SK-N-MC (cell line): ENCODE measurements around the gene LRCH1.

Source experiments
- DNase-seq: peaks from one replicate; pipeline ENCODE4 v3.0.0-alpha.2; 2011; ENCODE audit warnings: low read depth, low spot score
- H3K27ac ChIP-seq: fragments of 200-600 bp; sonication (generic); 2 replicates; pipeline ENCODE4 v1.5.1; 2016; ENCODE audit warnings: mixed run types
- H3K36me3 ChIP-seq: fragments of 200-600 bp; sonication (generic); 2 replicates; pipeline ENCODE4 v1.6.1; 2017; ENCODE audit warnings: antibody characterized with exemption, low read length, mixed read lengths; ENCODE audit not compliant: insufficient read depth
- H3K4me3 ChIP-seq: fragments of 200-600 bp; sonication (generic); 2 replicates; pipeline ENCODE4 v1.5.1; 2016
- H3K9ac ChIP-seq: fragments of 200-600 bp; sonication (generic); 2 replicates; pipeline ENCODE4 v1.8.0; 2017; ENCODE audit warnings: mixed run types, mixed read lengths; ENCODE audit not compliant: insufficient read length
- H3K9me3 ChIP-seq: fragments of 200-600 bp; sonication (generic); 2 replicates; pipeline ENCODE4 v1.6.1; 2017; ENCODE audit warnings: low read depth, mild to moderate bottlenecking, antibody characterized with exemption, low read length, moderate library complexity, mixed read lengths
- EZH2 ChIP-seq: fragments of 200-600 bp; sonication (generic); IDR thresholded peaks from one replicate; pipeline ENCODE4 v1.6.1; 2017; ENCODE audit warnings: antibody characterized with exemption
- FOXP2 ChIP-seq: optimal IDR thresholded peaks from 2 replicates; pipeline ENCODE3; 2011; ENCODE audit warnings: mild to moderate bottlenecking, moderate library complexity; ENCODE audit not compliant: insufficient read depth; ENCODE audit errors: extremely low read length, control extremely low read depth
- POLR2AphosphoS5 ChIP-seq: IDR thresholded peaks from 2 replicates; pipeline ENCODE4 v1.6.1; 2012; ENCODE audit warnings: mild to moderate bottlenecking, low read depth, low read length, borderline replicate concordance

Gene LRCH1

GRCh38 chr13:46543287-46543686 lies 9.7 kb upstream of the LRCH1 start:
- DNase-seq, result no peak
- Histone ChIP-seq H3K36me3 (no peaks in the 10 kb centered on the region), H3K9ac (no peak overlapping the region), H3K4me3 (no peak overlapping the region), H3K9me3 (no peaks in the 10 kb centered on the region), H3K27ac (no peak overlapping the region)
- TF ChIP-seq EZH2 (no peak), POLR2AphosphoS5 (no peak), FOXP2 (no peak)

GRCh38 chr13:46544208-46544607 lies 8.8 kb upstream of the LRCH1 start:
- no peaks in the 10 kb centered on the region for H3K36me3 ChIP-seq
- no peak for DNase-seq
- no peak overlapping the region for H3K9ac ChIP-seq
- H3K4me3 ChIP-seq, result no peak overlapping the region
- TF ChIP-seq EZH2 (no peak), FOXP2 (no peak), POLR2AphosphoS5 (no peak)
- H3K9me3 ChIP-seq, result no peaks in the 10 kb centered on the region
- no peak overlapping the region for H3K27ac ChIP-seq

GRCh38 chr13:46544811-46545210 lies 8.2 kb upstream of the LRCH1 start:
- H3K9ac ChIP-seq, result no peak overlapping the region
- no peak overlapping the region for H3K4me3 ChIP-seq
- no peak overlapping the region for H3K27ac ChIP-seq
- no peaks in the 10 kb centered on the region for H3K36me3 ChIP-seq
- DNase-seq, result no peak
- no peaks in the 10 kb centered on the region for H3K9me3 ChIP-seq
- TF ChIP-seq POLR2AphosphoS5, result no peak
- no peak for TF ChIP-seq EZH2
- TF ChIP-seq FOXP2, result no peak

- H3K27ac ChIP-seq, result no peak overlapping the region
- no peaks in the 10 kb centered on the region for H3K9me3 ChIP-seq
- no peak for DNase-seq
- H3K4me3 ChIP-seq, result no peak overlapping the region; the same call in 1 of the 2 replicates
- TF ChIP-seq FOXP2, result no peak
- TF ChIP-seq POLR2AphosphoS5, result no peak
- TF ChIP-seq EZH2, result no peak
- no peaks in the 10 kb centered on the region for H3K36me3 ChIP-seq
- no peak overlapping the region for H3K9ac ChIP-seq
Measured at GRCh38 chr13:46546084-46546768, 6.7 kb upstream of the LRCH1 start.

- DNase-seq, result no peak
- TF ChIP-seq FOXP2, result no peak
- no peak for TF ChIP-seq POLR2AphosphoS5
- TF ChIP-seq EZH2, result no peak
- Histone ChIP-seq H3K4me3 (no peak overlapping the region), H3K27ac (no peak overlapping the region), H3K9me3 (no peaks in the 10 kb centered on the region), H3K9ac (no peak overlapping the region), H3K36me3 (no peaks in the 10 kb centered on the region)
Measured at GRCh38 chr13:46550822-46551221, 2.1 kb upstream of the LRCH1 start.

- no peaks in the 10 kb centered on the region for H3K36me3 ChIP-seq
- peak overlapping the region; percentile 79 for H3K4me3 ChIP-seq
- H3K27ac ChIP-seq, result no peak overlapping the region
- no peak overlapping the region for H3K9ac ChIP-seq
- no peak for TF ChIP-seq FOXP2
- TF ChIP-seq EZH2, result no peak
- no peak for TF ChIP-seq POLR2AphosphoS5
- no peaks in the 10 kb centered on the region for H3K9me3 ChIP-seq
- DNase-seq, result no peak
Measured at GRCh38 chr13:46551410-46552302, 1.3 kb upstream of the LRCH1 start.

GRCh38 chr13:46552303-46552682 lies 677 bp upstream of the LRCH1 start:
- DNase-seq, result no peak
- Histone ChIP-seq H3K9me3 (no peaks in the 10 kb centered on the region), H3K4me3 (peak overlapping the region; percentile 79), H3K36me3 (no peaks in the 10 kb centered on the region), H3K27ac (no peak overlapping the region), H3K9ac (peak overlapping the region; percentile 94)
- TF ChIP-seq EZH2 (no peak), POLR2AphosphoS5 (no peak), FOXP2 (no peak)

GRCh38 chr13:46553521-46553885 lies 533 bp downstream of the LRCH1 start:
- Histone ChIP-seq H3K27ac (no peak overlapping the region), H3K4me3 (peak overlapping the region; percentile 79), H3K9me3 (no peaks in the 10 kb centered on the region), H3K36me3 (no peaks in the 10 kb centered on the region), H3K9ac (peak overlapping the region; percentile 71)
- TF ChIP-seq POLR2AphosphoS5, result no peak
- no peak for TF ChIP-seq FOXP2
- no peak for TF ChIP-seq EZH2
- DNase-seq, result no peak
